Suppressor macrophage (primary cell): ENCODE results near the gene PPP1R12C.
A peak's percentile ranks its signal among the peaks of the same experiment; 100 is the strongest.
"Not testable (repeated sequence)": the region's sequence is repeated elsewhere in the genome, so short reads cannot be mapped to it uniquely, and the experiment has no call there.

Source experiments
- DNase-seq, 4 experiments: peaks; one replicate each; pipeline ENCODE4 v3.0.0-alpha.2; 2020 to 2022
- total RNA-seq, 17 experiments: gene quantifications; one replicate each; lab custom pipeline; 2026; ENCODE audit warnings: mixed read lengths in 6 of 17, inconsistent platforms in 3 of 17; lab: John Stamatoyannopoulos, UW

PPP1R12C gene
- 32.6 to 110 (median 46.9) reads per million in 17 experiments for total RNA-seq

- DNase-seq, result peak; percentile 14 to 53 (median 43)
Measured at GRCh38 chr19:55116859-55117662, at the start of gene PPP1R12C. TSS of gene PPP1R12C (minus strand) at chr19:55117637. CDS start at chr19:55117543, 94 bp downstream.

- peak; percentile 87 to 94 (median 90) for DNase-seq
Measured at GRCh38 chr19:55166530-55167268, 49.3 kb upstream of the PPP1R12C start, which contains the start of gene DNAAF3. TSS of gene DNAAF3 (minus strand) at chr19:55166613. CDS start at chr19:55166413, 200 bp downstream.

DNA sequence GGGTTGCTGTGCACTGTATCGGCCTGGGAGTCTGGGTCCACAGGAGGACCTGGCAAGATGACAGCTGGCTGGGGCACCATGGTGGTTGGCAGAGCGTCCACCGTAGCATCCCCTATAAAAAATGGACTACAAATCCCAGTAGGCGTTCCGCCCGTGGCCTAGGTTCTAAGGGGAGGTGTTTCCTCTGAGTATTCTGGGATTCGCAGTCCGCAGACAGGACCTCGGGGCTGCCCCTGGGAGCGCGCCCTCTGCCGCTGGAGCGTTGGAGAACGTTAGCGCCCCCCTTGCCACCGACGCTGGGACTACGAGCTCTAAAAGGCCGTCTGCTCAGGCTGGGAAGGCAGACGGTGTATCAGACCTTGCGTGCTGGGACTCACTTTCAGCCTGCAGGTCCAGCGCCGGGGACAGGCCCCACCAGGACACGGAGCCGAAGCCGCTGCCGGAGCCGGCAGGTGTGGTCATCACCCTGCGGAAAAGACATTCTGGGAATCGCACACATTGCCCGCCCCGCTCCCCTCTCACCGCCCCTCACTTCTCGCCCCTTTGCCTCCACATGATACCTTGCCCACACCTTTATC, 48.6 kb upstream of the PPP1R12C start:
- peak; percentile 59 to 79 (median 66) for DNase-seq

DNA sequence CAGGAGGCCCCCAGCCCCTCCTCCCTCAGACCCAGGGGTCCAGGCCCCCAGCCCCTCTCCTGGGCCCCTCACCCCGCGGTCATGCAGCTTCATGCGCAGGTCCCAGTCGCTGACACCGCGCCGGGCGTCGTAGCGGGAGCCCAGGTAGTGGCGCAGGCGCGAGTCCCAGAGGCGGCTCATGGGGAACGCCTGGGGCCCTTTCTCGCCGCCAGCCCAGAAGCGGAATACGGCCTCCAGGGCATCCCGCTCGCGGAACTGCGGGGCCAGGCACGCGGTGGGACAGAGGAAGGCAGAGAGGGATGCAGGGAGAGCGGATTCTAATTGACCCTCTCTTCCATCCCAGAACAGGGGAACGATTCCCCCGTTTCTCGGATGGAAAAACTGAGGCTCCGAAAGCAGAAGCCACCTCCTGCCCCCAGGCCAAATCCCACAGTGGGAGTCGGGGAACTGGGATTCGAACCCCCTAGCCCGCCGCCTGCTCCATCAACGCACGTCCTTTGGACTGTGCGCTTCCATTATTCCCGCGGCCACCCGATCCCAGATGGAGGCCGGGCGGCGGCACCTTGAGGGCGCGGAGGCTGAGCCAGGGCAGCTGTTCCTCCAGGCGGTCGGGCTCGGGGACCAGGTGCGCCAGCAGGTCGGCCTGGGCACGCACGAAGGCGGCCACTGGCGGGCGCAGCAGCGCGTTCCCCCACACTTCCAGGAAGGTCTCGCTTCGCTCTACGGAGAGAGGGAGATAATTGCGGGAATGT, 44.3 kb upstream of the PPP1R12C start:
- no peak for DNase-seq

GRCh38 chr19:55160986-55161365, 43.5 kb upstream of the PPP1R12C start:
- no peak for DNase-seq

DNA sequence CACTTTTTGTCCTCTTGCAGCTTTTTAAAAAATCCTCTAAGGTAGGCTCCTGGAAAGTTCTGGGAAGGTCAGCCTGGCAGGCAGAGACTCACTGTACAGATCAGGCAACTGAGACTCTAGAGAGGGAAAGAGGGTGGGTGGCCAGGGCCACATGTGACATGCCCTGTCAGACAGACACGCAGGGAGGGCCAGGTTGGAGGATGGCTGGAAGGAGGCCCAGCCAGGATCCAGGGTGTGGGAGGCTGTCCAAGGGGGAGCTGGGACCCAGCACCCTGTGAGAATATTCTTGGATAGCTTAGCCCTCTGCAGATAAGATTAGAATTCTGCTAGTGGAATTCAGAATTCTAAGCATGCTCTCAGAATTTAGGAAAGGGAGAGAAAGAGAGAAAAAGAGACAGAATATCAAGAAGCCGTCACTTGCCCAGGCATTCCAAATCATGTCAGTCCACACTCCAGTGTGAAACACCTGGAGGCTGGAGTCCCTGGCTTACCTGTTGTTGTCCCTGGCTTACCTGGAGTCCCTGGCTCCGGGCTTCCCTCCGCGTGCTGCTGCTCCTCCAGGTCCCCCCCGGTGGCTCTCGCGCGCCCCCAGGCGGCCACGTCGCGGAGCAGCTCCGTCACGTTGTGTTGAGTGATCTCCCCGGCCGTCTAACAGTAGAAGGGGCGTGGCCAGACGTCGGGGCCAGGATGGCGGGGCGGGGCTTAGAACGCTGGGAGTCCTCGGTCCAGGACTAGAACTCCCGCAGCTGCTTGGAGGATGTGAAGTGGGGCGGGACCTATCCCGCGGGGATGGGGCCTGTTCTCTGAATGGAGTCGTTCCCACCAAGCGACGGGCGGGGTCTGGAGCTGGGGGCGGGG, 42.9 kb upstream of the PPP1R12C start:
- peak; percentile 89 to 93 (median 92) for DNase-seq

DNA sequence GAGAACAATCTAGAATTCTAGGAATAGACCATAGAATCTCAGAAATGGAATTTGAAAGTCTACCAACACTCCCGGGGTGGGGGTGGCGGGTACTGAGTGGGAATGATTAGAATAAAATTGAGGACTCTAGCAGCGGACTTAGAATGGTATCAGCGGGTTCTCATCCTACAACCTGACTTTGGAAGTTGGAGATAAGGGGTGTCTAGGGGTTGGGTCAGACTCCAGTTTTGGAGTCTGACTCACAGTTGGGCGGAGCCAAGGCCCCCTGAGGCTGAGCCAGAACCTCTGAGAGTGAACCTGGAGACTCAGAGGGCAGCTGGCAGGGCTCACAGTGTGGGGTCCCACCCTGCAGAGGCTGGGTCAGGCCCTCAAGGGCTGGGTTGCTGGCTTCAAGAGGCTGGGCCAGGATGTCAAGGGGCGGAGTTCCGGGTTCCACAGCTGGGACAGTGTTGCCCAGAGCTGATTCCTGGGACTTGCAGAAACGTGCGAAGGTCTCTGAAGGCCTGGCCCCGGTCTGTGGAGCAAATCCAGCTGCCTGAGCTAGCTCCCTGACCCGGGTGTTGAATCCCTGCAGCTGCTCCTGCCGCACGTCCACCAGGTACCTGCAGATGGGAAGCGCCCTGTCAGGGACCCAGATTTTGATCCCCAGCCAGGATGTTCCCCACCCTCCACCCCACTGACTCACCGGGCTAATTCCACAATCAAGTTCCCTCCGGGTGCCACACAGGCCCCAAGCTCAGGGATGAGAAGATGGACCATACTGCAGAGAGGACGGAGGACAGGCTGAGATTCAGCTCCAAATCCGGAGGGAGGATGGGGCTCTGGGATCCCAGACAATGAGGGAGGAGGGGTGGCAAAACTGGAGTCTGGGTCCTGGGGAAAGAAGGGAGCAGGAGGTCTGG, 41.7 kb upstream of the PPP1R12C start:
- DNase-seq, result no peak

DNA sequence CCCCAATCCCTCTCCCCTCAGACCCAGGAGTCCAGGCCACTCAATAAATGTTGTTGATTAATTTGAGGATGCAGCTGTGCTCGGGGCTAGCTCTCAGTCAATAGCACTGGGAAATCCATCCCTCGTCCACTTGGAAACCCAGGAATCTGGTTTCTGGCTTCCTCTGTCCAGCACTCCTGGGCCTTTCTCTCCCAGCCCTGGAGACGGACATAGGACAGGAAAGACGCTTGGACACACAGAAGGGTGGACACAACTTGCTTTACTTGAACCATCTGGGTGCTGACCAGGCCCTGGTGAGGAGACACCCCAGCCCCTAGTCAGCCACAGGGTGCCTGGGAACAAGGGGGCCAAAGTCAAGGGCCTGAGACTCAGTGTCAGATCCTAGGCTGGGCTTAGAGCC, 41.0 kb upstream of the PPP1R12C start:
- no peak for DNase-seq

GRCh38 chr19:55157064-55157908, 39.8 kb upstream of the PPP1R12C start, which contains the start of gene TNNI3:
TSS of gene TNNI3 (minus strand) at chr19:55157732. CDS start at chr19:55157589, 143 bp downstream.
- DNase-seq, result no peak

DNA sequence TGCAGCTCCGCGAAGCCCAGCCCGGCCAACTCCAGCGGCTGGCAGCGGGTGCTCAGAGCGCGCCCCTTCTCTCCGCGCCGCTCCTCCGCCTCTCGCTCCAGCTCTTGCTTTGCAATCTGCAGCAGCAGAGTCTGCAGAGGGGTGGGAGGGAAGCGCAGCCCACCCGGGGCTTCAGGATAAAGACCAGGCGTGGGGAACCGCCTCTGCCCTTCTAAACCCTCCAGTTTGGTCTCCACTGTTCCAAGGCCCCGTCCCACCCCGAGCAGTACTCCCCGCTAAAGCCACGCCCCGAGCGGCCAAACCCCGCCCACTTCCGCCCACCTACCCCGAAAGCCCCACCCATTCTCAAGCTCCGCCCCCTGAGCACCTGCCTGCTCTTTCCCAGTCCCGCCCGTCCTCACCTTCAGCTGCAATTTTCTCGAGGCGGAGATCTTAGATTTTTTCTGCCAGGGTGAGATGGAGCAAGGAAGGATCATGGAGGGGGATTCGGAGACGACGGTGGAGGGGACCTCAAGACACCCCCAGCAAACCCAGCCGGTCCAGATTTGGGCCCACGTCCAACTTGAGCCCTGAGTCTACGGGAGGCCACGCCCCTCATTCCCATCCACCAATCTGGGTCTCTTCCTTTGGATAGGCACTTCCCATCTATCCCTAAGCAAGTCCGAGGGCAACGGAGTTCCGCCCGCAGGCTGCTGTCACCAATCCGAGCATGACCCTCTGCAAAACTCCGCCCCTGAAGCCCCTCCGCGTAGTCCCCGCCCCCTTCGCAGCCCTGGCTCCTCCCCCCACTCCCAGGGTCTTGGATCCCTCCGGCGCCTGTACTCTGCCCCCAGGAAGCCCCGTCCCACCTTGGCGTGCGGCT, 39.0 kb upstream of the PPP1R12C start:
- peak in 3 of 4 experiments; percentile 23 to 43 (median 31) for DNase-seq

DNA sequence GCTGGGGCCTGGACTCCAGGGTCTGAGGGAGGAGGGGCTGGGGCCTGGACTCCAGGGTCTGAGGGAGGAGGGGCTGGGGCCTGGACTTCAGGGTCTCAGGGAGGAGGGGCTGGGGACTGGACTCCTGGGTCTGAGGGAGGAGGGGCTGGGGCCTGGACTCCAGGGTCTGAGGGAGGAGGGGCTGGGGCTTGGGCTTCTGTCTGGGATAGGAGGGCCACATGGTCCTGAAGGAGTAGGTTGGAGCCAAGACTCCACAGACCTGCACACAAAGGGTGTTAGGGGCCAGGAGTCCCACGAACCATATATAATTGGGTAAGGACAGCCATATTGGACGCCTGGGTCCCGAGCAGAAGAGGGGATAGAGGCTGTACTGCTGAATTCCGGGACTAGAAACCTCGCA, 38.3 kb upstream of the PPP1R12C start:
- DNase-seq, result not testable (repeated sequence)

DNA sequence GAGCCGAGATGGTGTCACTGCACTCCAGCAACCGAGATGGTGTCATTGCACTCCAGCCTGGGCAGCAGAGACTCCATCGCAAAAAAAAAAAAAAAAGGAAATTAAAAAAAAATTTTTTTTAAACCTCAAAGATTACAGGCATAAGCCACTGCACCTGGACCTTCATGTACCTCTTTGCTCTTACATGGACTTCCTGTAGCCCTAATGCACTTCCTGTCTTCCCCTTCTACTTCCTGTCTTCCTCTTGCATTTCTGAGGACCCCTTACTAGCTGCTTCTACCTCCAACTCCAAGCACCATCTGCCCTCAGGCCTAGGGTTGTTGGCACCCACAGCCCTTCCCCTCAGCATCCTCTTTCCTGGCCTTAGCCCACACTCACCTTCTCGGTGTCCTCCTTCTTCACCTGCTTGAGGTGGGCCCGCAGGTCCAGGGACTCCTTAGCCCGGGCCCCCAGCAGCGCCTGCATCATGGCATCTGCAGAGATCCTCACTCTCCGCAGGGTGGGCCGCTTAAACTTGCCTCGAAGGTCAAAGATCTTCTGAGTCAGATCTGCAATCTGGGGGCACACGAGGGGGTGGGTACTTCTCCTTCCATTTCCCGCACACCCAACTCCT, 36.3 kb upstream of the PPP1R12C start:
- no peak for DNase-seq

- no peak for DNase-seq
Measured at GRCh38 chr19:55152017-55152416, 34.6 kb upstream of the PPP1R12C start.

DNA sequence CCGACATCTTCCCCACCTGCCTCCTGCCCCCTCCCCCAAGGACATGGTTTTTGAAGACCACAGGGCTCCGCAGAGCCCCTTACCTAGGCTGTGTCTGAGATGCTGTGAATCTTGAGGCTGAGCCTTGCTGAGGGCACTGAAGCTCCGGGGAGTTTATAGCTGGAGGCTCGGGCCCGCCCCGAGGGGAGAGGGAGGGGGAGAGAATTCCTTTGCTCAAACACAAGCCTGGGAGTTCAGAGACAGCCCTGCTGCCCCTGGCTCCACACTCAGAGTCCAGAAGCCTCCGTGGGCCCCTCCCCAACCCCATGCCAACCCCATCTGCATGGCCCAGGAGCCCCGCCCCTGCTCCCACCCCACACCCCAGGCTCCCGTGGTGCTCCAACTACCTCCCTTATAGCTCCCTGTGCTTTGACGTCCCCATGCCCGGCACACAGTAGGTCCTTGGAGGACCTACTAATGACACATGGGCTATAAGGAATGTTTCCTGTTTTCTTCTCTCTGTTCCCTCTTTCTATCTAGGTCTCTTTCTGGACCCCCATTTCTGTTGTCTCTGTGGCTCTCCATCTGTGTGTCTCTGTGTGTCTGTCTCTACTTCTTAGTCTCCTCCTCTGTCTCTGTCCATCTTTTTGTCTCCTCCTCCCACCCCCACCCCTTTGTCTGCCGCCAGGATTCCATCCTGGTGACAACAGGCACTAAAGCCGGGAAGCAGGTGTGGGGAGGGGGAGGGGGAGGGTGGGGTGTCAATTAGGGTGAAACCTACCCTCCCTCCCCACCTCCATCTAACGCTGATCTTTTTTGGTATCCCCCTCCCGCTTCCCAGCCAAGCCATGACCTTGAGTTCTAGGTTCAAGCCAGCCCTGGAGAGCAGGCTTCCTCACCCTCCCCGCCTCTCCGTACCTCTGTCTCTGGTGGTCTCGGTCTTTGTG, 31.9 kb upstream of the PPP1R12C start, which contains the start of gene TNNT1:
TNNT1 (minus strand) TSS at position 129 of the 926 bp plus-strand sequence. CDS start 2,049 bp downstream, outside the sequence.
- DNase-seq, result no peak

- DNase-seq, result no peak
Measured at GRCh38 chr19:55147545-55148251, 30.3 kb upstream of the PPP1R12C start.
